Prostate gland (tissue), 2 donors: Measurements from ENCODE around the gene SLC6A11.

Experiments used
- CTCF ChIP-seq, 4 experiments: fragments of 200-600 bp in 2 of 4; fragments of 450-650 bp in 2 of 4; sonication (generic) in 2 of 4; IDR thresholded peaks; 1 replicate in 3 of 4; 2 replicates in 1 of 4; pipeline ENCODE4 v1.5.1; 2016 to 2019; ENCODE audit warnings: antibody characterized with exemption in 4 of 4, mild to moderate bottlenecking in 2 of 4, moderate library complexity in 2 of 4
- POLR2A ChIP-seq: fragments of 450-650 bp; IDR thresholded peaks from one replicate; pipeline ENCODE4 v1.6.1; 2016; ENCODE audit warnings: antibody characterized with exemption, mild to moderate bottlenecking
- POLR2AphosphoS5 ChIP-seq: sonication (generic); formaldehyde crosslinking; IDR thresholded peaks from one replicate; pipeline ENCODE4 v1.6.1; 2017; ENCODE audit warnings: antibody characterized with exemption

GRCh38 chr3:10941972-10942371, 125.9 kb downstream of the SLC6A11 start:
- TF ChIP-seq CTCF (IDR thresholded peaks at IDR 0.05), result peak in 3 of 4 experiments; percentile 21 to 48 (median 25)
- no peak for TF ChIP-seq POLR2A
- TF ChIP-seq POLR2AphosphoS5, result no peak
